Measurements from ENCODE around the gene DCXR.

GRCh38 chr17:82056729-82057621 lies 19.5 kb upstream of the DCXR start:
- TF ChIP-seq EZH2phosphoT487 (IDR thresholded peaks at IDR 0.05; ENCODE audit: insufficient read depth, low read depth) (no peak), EZH2 (IDR thresholded peaks at IDR 0.05; ENCODE audit: insufficient read depth, poor library complexity, severe bottlenecking) (no peak)
